A549 (cell line): Measurements from ENCODE around the gene TRIM38. TPM values are rescaled to one million over a fixed set of nuclear protein-coding genes. Genes with fewer than 3 reads are reported as not detected.
"Not testable (repeated sequence)": the region's sequence is repeated elsewhere in the genome, so short reads cannot be mapped to it uniquely, and the experiment has no call there.

ENCODE experiments used
- ATAC-seq, 2 experiments: fragments of 200-7000 bp in 1 of 2; fragments of >200 bp in 1 of 2; cut with Nextera tagmentation in 1 of 2; cut with Tn5 transposase in 1 of 2; 3 replicates each; pipeline versions ENCODE4 v1.8.0 to v1.9.1; 2018 to 2020; ENCODE audit warnings: mild to moderate bottlenecking in 1 of 2, moderate library complexity in 1 of 2
- CTCF ChIA-PET: fragments of 300-600 bp; sonication (Branson Sonifier 250); formaldehyde crosslinking; extraction: SDS; loops from one replicate; lab custom pipeline; 2021; ENCODE audit warnings: antibody characterized with exemption, inconsistent platforms; lab: Yijun Ruan, JAX
- POLR2A ChIA-PET: fragments of 350-600 bp; formaldehyde crosslinking; extraction: SDS; loops from one replicate; lab custom pipeline; 2021; ENCODE audit warnings: antibody characterized with exemption, inconsistent platforms; lab: Yijun Ruan, JAX
- DNase-seq, 2 experiments: peaks; one replicate each; pipeline versions ENCODE4 v3.0.0 to v3.0.0-alpha.2; 2011 to 2016; ENCODE audit warnings: low read depth in 1 of 2, low spot score in 1 of 2
- FAIRE-seq: peaks from 2 replicates; lab custom pipeline; 2011; peaks lifted over from hg19 to GRCh38; lab: Jason Lieb, UNC
- H3K27ac ChIP-seq, 2 experiments: fragments of >200 bp; sonication (Bioruptor Twin); formaldehyde crosslinking; 3 replicates each; pipeline ENCODE4 v1.5.1; 2016 to 2017
- H3K4me1 ChIP-seq: fragments of >200 bp; sonication (Bioruptor Twin); formaldehyde crosslinking; 3 replicates; pipeline ENCODE4 v1.6.1; 2016
- H3K4me2 ChIP-seq: fragments of >200 bp; sonication (Bioruptor Twin); formaldehyde crosslinking; 3 replicates; pipeline ENCODE4 v1.6.1; 2016
- H3K4me3 ChIP-seq: fragments of >200 bp; sonication (Bioruptor Twin); formaldehyde crosslinking; 3 replicates; pipeline ENCODE4 v1.5.1; 2016
- H3K9me3 ChIP-seq: fragments of >200 bp; sonication (Bioruptor Twin); formaldehyde crosslinking; 3 replicates; pipeline ENCODE4 v1.6.1; 2016
- BHLHE40 ChIP-seq: IDR thresholded peaks from 2 replicates; pipeline ENCODE4 v1.6.1; 2012; ENCODE audit warnings: low read depth, low read length, inconsistent platforms
- CBX2 ChIP-seq: fragments of 200-600 bp; sonication (generic); IDR thresholded peaks from 2 replicates; pipeline ENCODE4 v1.6.1; 2016; ENCODE audit warnings: low read depth, mild to moderate bottlenecking, borderline replicate concordance
- CBX8 ChIP-seq: fragments of 200-600 bp; sonication (generic); IDR thresholded peaks from 2 replicates; pipeline ENCODE4 v1.6.1; 2016
- ESRRA ChIP-seq: fragments of 150-350 bp; IDR thresholded peaks from 2 replicates; pipeline ENCODE4 v1.6.1; 2014; ENCODE audit warnings: mild to moderate bottlenecking, low read length, borderline replicate concordance
- FOSL2 ChIP-seq, 2 experiments: fragments of 450-650 bp in 1 of 2; fragments of >200 bp in 1 of 2; sonication (Bioruptor Twin) in 1 of 2; formaldehyde crosslinking; IDR thresholded peaks; 2 replicates each; pipeline versions ENCODE4 v1.5.0 to v1.6.1; 2016 to 2020; ENCODE audit warnings: mild to moderate bottlenecking in 1 of 2, moderate library complexity in 1 of 2
- HOXA7 ChIP-seq: fragments of 250-450 bp; sonication (Bioruptor Pico); IDR thresholded peaks from 2 replicates; pipeline ENCODE4 v1.5.0; 2020; ENCODE audit warnings: mild to moderate bottlenecking, moderate library complexity
- MAFK ChIP-seq: fragments of 450-650 bp; IDR thresholded peaks from 2 replicates; pipeline ENCODE4 v1.6.1; 2014; ENCODE audit not compliant: partially characterized antibody
- MAZ ChIP-seq: fragments of 150-350 bp; IDR thresholded peaks from 2 replicates; pipeline ENCODE4 v1.6.1; 2014; ENCODE audit warnings: antibody characterized with exemption, low read depth, low read length, borderline replicate concordance
- MYC ChIP-seq: IDR thresholded peaks from 2 replicates; pipeline ENCODE4 v1.6.1; 2012; ENCODE audit warnings: mild to moderate bottlenecking, inconsistent platforms, low read length, improper control_type of control experiment, borderline replicate concordance
- NPAS2 ChIP-seq: fragments of 250-450 bp; sonication (Bioruptor Pico); IDR thresholded peaks from 2 replicates; pipeline ENCODE4 v1.8.0; 2022; ENCODE audit warnings: mild to moderate bottlenecking, moderate library complexity, borderline replicate concordance
- POLR2A ChIP-seq: IDR thresholded peaks from 2 replicates; pipeline ENCODE4 v1.6.1; 2012; ENCODE audit warnings: mild to moderate bottlenecking, low read length
- RFX5 ChIP-seq: fragments of 450-650 bp; IDR thresholded peaks from 2 replicates; pipeline ENCODE4 v1.7.1; 2014; ENCODE audit warnings: antibody characterized with exemption, mild to moderate bottlenecking, moderate library complexity
- RNF2 ChIP-seq: fragments of 200-600 bp; sonication (generic); IDR thresholded peaks from 2 replicates; pipeline ENCODE4 v1.6.1; 2016; ENCODE audit warnings: low read depth, mild to moderate bottlenecking, antibody characterized with exemption, moderate library complexity, borderline replicate concordance
- SREBF2 ChIP-seq: fragments of 450-650 bp; IDR thresholded peaks from 2 replicates; pipeline ENCODE4 v1.6.1; 2014; ENCODE audit warnings: mild to moderate bottlenecking, moderate library complexity
- TP53 ChIP-seq: fragments of 250-450 bp; sonication (Bioruptor Pico); IDR thresholded peaks from 2 replicates; pipeline ENCODE4 v1.5.0; 2021; ENCODE audit warnings: mild to moderate bottlenecking, moderate library complexity
- ZFP36 ChIP-seq: fragments of 450-650 bp; IDR thresholded peaks from 2 replicates; pipeline ENCODE4 v1.6.1; 2014; ENCODE audit warnings: borderline replicate concordance; ENCODE audit not compliant: partially characterized antibody
- WGBS: methylation state at CpG from one replicate; pipeline ENCODE4 v1.1.6; 2017; ENCODE audit errors: missing lambda C conversion rate; 5-methylcytosine and 5-hydroxymethylcytosine counted together
- polyA plus RNA-seq, 4 experiments: library from polyadenylated mRNA; depleted of rRNA in 3 of 4; stranded (reverse); fragments of >200 nt; fragmentation: RNase III in 1 of 4; extraction: RNeasy Plus Mini Kit Qiagen cat#74134 plus additional on column Dnase treatment in 1 of 4; gene quantifications; 2 replicates in 3 of 4; 3 replicates in 1 of 4; pipeline ENCODE4 v1.2.3, GENCODE V29; 2011 to 2017
- TF ChIP-seq, protein P1 (sequence below): fragments of >200 bp; sonication (Bioruptor Twin); formaldehyde crosslinking; IDR thresholded peaks from 3 replicates; pipeline ENCODE4 v1.5.1; 2016
- TF ChIP-seq, protein P2 (sequence below): fragments of 200-600 bp; sonication (generic); IDR thresholded peaks from 2 replicates; pipeline ENCODE4 v1.6.1; 2016; ENCODE audit warnings: antibody characterized with exemption, mild to moderate bottlenecking, moderate library complexity
- TF ChIP-seq, protein P3 (sequence below): IDR thresholded peaks from 2 replicates; pipeline ENCODE4 v1.6.1; 2012

The TRIM38 gene
- polyA plus RNA-seq, 2 of the 4 experiments (the other 2 are of a cell fraction), result 1.7 to 3.4 TPM

DNA sequence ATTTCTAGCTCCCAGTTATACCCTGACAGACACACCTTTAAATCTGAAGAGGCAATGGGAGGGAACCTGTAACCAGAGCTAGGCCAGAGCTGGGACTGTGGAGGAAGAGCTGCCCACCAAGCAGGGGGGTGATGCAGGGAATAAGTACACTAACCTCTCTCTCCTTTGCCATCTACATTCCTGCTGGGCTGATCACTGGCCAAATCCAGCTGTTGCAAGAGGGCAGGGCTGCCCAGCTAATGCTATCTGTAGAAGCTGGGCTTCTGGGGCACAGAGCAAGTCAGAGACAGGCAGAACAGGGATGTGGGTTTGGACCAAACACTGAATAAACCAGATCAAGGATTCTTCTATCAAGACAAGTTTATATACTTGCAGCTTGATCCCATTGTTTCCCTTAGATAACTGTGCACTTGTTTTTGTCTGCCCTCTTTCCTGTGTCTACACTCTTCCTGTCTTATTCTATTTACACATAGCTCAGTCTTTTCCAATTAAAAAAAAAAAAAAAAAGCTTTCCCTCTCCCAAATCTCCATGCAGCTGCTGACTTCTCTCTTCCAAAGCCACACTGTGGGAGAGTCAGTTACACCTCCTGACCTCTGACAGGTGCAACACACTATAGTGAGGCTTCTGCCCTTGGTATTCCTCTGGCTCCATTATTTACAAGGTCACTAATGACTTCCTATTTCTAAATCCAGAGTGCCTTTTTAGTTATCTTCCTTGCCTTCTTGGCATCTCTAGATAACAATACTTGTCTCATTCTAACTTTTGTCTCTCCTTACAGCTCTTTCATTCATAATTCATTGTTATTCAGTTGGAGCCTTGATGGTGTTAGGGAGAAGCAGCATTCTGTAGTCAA is 43.7 kb downstream of the TRIM38 start:
- no peaks in the 10 kb centered on the region for H3K9me3 ChIP-seq
- no peak overlapping the region for H3K4me2 ChIP-seq
- no peak overlapping the region for H3K27ac ChIP-seq
- POLR2A ChIA-PET, result interaction anchor here (0.8 kb wide), 1 partner anchor 15 kb away, joined by 4 read pairs; a partner anchor contains a TSS
- FAIRE-seq (no peak), ATAC-seq (no peak; a peak in 1 of 6 replicates), DNase-seq (no peak)
- TF ChIP-seq SREBF2 (no peak), RFX5 (no peak), MYC (no peak), FOSL2 (IDR thresholded peaks at IDR 0.05) (no peak), FOSL2 (CRISPR knock-in tag; IDR thresholded peaks at IDR 0.05) (no peak), MAFK (no peak), NPAS2 (CRISPR knock-in tag) (no peak), ESRRA (no peak), POLR2A (no peak), CBX2 (no peak), CBX8 (no peak), TP53 (CRISPR knock-in tag) (no peak), MAZ (no peak), BHLHE40 (no peak), HOXA7 (CRISPR knock-in tag) (no peak), ZFP36 (no peak), RNF2 (no peak)
- TF ChIP-seq, protein P1, sequence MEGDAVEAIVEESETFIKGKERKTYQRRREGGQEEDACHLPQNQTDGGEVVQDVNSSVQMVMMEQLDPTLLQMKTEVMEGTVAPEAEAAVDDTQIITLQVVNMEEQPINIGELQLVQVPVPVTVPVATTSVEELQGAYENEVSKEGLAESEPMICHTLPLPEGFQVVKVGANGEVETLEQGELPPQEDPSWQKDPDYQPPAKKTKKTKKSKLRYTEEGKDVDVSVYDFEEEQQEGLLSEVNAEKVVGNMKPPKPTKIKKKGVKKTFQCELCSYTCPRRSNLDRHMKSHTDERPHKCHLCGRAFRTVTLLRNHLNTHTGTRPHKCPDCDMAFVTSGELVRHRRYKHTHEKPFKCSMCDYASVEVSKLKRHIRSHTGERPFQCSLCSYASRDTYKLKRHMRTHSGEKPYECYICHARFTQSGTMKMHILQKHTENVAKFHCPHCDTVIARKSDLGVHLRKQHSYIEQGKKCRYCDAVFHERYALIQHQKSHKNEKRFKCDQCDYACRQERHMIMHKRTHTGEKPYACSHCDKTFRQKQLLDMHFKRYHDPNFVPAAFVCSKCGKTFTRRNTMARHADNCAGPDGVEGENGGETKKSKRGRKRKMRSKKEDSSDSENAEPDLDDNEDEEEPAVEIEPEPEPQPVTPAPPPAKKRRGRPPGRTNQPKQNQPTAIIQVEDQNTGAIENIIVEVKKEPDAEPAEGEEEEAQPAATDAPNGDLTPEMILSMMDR, result no peak
- TF ChIP-seq, protein P2, sequence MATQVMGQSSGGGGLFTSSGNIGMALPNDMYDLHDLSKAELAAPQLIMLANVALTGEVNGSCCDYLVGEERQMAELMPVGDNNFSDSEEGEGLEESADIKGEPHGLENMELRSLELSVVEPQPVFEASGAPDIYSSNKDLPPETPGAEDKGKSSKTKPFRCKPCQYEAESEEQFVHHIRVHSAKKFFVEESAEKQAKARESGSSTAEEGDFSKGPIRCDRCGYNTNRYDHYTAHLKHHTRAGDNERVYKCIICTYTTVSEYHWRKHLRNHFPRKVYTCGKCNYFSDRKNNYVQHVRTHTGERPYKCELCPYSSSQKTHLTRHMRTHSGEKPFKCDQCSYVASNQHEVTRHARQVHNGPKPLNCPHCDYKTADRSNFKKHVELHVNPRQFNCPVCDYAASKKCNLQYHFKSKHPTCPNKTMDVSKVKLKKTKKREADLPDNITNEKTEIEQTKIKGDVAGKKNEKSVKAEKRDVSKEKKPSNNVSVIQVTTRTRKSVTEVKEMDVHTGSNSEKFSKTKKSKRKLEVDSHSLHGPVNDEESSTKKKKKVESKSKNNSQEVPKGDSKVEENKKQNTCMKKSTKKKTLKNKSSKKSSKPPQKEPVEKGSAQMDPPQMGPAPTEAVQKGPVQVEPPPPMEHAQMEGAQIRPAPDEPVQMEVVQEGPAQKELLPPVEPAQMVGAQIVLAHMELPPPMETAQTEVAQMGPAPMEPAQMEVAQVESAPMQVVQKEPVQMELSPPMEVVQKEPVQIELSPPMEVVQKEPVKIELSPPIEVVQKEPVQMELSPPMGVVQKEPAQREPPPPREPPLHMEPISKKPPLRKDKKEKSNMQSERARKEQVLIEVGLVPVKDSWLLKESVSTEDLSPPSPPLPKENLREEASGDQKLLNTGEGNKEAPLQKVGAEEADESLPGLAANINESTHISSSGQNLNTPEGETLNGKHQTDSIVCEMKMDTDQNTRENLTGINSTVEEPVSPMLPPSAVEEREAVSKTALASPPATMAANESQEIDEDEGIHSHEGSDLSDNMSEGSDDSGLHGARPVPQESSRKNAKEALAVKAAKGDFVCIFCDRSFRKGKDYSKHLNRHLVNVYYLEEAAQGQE, result no peak
- TF ChIP-seq, protein P3, sequence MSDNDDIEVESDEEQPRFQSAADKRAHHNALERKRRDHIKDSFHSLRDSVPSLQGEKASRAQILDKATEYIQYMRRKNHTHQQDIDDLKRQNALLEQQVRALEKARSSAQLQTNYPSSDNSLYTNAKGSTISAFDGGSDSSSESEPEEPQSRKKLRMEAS, result no peak
- H3K4me1 ChIP-seq, result no peaks in the 10 kb centered on the region
- no peak overlapping the region for H3K4me3 ChIP-seq
- CTCF ChIA-PET, result interaction anchor here (7.4 to 7.7 kb wide), 2 partner anchors 12 to 13 kb away, joined by 72 to 85 read pairs; a partner anchor contains a TSS

DNA sequence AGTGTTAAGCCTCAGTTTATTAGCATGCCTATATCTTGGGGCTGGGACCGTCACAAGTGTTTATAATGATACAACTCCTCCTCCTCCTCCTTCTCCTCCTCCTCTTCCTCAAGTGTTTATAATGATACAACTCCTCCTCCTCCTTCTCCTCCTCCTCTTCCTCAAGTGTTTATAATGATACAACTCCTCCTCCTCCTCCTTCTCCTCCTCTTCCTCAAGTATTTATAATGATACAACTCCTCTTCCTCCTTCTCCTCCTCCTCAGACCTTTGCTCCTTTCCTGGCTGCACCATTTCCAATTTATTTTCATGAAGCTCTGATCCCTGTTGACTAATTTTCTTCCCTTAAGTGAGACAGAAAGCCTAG is 44.3 kb downstream of the TRIM38 start:
- WGBS, result 79% methylated on average over 1 of the region's 1 CpG
- not testable (repeated sequence) for DNase-seq, FAIRE-seq, H3K9me3 ChIP-seq, H3K4me3 ChIP-seq, H3K27ac ChIP-seq, ATAC-seq, H3K4me2 ChIP-seq, H3K4me1 ChIP-seq
- POLR2A ChIA-PET, result interaction anchor here (1.0 kb wide), 1 partner anchor 14 kb away, joined by 3 read pairs; no protein-coding TSS in a partner anchor
- CTCF ChIA-PET, result interaction anchor here (7.4 to 7.7 kb wide), 2 partner anchors 12 to 14 kb away, joined by 72 to 85 read pairs; a partner anchor contains a TSS
